ENCODE results near the gene GAB1.
A peak's percentile ranks its signal among the peaks of the same experiment; 100 is the strongest.

The GAB1 gene

DNA sequence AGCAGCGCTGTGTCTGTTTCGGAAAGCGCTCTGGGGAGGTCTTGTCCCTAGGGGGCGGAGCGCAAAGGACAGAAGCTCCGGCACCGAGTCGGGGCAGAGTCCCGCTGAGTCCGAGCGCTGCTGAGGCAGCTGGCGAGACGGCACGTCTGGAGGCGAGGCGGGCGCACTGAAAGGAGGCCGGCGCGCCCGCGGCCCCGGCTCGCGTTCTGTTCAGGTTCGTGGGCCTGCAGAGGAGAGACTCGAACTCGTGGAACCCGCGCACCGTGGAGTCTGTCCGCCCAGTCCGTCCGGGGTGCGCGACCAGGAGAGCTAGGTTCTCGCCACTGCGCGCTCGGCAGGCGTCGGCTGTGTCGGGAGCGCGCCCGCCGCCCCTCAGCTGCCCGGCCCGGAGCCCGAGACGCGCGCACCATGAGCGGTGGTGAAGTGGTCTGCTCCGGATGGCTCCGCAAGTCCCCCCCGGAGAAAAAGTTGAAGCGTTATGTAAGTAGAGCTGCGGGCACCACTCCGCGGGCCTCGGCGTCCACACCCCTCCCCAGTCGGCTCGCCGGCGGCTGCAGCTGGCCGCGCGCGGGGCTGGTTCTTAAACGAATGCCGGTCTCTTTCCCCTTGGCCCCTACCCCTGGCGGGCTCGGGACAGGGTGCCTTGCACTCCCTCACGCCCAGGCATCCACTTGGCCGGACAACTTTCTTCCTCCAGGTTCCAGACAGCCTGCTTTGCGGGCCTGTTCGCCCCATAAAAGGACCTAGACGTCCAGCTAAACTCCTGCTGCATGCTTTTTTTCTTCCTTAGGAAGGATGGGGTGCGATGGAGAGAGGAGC is at the start of gene GAB1:
TSS of gene GAB1 (plus strand) at position 96 of the 819 bp plus-strand sequence. CDS start at position 409, 313 bp downstream.
- DNase-seq = peak; percentile 84

DNA sequence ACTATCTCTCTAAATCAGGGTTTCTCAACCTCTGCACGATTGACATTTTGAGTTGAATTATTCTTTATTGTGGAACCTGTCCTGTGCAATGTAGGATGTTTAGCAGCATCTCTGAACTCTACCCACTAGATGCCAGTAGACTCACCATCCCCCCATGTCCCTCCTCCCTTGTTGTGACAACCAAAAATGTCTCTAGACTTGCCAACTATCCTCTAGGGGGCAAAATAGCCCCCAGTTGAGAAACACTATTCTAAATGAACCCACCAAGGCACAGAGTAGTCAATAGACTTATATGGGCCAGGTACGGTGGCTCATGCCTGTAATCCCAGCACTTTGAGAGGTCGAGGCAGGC is 49.1 kb upstream of the GAB1 start:
- peak; percentile 13 for DNase-seq

DNA sequence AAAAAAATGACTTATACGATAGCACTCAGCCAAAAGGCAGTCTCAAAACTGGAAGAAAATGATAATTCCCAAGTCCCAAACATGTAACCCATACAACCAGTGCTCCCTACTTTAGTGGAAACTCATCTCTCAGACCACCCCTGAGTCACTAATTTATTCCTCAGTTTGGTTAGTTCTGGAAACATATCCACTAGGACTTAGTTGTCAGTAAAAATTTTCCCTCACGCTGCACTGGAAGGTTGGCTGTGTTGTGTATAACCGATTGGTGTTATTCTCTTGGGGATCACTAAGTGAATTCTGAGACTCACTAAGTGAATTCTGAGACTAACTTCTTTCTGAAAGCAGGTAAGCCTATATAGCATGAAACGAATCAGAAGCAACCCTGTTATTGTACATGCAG is 48.5 kb upstream of the GAB1 start:
- DNase-seq = no peak

DNA sequence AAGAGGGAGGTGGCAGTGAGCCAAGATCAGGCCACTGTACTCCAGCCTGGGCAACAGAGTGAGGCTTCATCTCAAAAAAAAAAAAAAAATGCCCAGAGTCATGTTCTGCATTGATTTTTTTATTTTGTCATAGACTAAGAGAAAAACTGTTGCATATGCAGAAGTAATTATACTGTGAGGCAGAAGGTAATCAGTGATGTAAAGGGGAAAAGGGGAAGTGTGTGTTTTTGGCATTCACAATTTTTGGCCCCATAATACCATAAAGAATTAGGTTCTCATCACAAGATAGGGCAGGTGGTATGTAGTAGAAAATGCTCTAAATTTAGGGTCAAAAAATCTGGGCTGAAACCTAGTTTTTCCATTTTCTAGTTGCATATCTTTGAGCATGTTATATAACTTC is 47.3 kb upstream of the GAB1 start:
- no peak for DNase-seq

DNA sequence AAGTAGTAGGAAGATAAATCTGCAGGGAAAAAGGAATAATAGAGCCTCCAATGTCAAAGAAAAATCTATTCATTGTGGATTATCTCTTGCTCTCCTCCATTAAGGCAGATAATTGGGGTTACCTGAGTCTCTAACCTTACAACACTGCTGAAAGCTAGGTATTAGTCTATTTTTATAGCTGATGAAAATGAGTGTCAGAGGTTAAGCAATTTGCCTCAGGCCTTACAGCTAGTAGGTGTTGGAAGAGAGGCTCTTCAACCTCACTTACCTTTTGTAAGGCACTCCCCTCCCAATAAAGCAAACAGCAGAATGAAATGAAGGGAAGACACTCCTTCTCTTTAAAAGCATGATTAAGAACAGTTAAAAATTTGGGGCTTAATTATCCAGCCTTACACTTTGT is 45.4 kb upstream of the GAB1 start:
- DNase-seq = no peak

DNA sequence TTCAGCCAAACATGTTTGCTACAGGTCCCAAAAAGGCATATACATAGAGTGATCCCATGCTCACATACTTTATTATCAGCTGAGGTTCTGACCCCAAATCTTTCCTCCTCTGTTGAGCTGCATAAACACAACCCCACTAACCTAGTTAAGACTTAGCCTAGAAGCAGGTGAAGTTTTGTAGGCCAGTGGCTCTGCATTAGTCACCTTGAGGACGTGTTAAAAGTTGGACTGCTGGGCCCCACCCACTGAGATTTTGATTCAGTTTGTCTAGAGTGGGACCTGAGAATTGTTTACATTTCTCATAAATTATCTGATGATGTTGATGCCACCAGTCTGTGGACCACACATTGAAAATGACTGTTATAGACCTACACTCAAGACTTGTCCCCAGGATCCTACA is 43.8 kb upstream of the GAB1 start:
- no peak for DNase-seq

DNA sequence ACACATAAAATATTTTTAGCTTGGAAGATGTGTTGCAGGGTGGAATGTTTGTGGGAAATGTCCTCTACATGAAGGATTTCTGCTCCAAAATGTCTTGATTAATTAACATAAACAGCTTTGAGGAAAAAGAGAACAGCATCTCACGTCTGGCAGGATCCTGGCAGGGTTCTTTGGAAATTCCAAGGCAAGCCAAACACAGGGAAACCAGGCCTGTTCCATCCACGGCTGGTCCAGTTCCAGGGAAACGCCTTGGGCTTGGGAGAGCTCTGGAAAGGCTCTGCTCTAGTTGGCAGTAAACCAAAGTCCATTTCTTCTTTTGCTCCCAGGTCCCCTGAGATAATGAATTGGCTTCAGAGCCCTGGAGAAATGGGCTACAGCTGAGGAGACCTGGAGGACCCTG is 42.4 kb upstream of the GAB1 start:
- DNase-seq = no peak

DNA sequence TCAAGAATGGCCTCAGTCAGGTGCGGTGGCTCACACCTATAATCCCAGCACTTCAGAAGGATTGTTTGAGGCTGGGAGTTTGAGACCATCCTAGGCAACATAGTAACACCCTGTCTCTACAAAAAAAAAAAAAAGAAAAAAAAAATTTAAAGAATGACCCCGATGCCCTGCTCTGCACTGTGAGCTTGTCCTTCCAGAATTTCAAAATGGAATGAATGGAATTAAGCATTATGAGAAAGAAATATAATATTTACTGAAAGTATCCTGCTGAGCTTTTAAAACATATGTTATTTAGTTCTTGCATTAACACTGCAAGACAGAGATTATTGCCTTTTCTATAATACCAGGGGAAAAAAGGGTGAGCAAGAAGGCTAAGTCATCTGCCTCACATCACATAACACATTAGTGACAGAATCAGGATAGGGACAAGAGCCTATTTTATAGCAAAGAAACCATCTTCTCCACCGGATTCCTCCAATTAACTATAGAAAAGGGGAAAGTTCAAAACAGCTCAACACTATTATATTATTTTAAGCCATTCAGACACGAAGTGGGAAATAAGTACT is 41.9 kb upstream of the GAB1 start:
- no peak for DNase-seq

DNA sequence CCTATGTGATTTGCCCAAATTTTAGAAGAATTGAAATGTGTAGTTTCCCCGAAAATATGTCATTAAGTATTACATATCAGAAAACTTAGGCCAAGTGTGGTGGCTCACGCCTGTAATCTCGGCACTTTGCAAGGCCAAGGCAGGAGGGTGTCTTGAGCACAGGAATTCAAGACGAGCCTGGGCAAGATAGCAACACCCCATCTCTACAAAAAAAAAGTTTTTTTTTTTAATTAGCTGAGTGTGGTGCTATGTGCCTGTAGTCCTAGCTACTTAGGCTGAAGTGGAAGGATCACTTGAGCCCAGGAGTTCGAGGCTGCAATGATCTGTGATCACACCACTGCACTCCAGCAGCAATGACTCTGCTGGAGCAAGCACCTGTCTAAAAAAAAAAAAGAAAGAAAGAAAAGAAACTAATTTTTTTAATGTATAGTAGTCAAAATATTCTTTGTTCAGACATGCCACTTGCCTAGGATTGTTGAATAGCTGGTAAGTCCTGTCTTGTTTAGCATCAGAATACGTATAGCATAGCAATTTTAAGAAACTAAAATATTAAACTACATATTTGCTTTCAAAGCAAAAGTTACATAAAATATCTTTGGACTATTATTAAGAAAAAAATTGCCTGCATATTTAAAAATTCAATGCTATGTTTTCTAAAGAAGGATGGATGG is 40.1 kb upstream of the GAB1 start:
- DNase-seq = no peak

DNA sequence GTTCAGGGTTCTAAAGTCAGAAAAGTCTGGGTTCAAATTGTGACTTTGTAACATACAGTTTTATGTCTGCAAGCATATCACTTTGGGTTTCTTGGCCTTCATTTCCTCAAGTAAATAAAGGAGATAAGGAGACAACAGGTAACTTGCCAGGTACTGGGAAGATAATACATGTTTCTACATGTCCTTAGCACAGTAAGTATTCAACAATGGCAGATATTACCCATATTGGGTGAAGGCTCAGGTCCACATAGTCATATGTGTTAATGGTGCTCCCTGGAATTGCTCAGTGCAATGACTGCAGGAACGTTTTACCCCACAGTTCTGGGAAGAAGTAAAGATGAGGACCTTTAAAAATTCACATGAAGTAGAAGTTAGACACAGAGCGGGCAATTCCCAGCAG is 35.8 kb upstream of the GAB1 start:
- DNase-seq = no peak

DNA sequence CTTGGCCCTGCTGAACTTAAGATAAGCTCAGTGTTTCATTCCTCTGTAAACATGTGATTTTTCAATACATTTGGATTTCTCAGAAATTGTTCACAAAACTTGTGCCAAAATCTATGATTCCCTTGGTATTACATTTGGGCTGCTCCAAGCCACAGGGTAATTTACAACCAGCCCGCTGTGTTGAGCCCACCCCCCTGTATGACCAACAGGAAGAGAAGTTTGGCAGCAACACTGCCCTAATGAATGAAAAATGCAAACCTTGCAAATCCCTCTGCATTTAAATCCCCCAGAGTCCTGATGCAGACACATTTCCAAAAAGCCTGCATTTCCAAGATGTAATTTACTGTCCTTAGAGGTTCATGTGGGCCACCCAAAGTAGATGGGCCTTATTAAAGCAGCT is 34.1 kb upstream of the GAB1 start:
- no peak for DNase-seq

DNA sequence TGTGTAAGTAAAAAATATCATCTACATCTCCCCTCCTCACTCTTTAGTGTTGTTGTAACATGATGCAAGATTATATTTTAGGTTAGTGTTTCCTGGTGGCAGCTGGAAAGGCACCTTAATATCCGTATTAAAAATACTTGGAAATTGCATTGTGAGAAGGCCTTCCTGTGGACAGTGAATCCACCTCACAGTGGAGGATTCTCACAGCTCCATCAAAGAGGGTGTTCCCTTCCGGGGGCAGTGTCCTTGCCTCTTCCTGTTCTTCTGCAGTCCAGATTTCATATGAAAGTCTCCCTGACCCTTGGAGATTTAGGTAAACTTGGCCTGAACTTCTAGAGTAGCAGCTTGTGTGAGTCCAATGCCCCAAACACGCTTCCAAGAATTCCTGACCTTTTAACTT is 29.9 kb upstream of the GAB1 start:
- no peak for DNase-seq

DNA sequence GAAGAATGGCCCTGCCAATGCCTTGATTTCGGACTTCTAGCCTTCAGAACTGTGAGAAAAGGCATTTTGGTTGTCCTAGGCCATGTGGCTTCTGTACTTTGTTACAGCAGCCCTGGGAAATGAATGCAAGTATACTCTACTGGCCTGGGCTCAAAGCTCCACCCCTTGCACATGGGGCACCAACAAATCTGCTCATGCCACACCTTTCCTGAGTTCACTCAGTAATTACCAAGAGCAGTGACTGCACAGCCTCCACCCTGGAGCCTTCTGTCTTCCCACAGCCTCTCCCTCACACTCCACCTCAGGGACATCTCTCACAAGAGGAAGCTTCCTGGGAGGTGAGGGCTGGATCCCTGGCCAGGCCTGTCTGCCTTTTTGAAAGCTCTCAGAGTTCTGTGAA is 29.1 kb upstream of the GAB1 start:
- no peak for DNase-seq

DNA sequence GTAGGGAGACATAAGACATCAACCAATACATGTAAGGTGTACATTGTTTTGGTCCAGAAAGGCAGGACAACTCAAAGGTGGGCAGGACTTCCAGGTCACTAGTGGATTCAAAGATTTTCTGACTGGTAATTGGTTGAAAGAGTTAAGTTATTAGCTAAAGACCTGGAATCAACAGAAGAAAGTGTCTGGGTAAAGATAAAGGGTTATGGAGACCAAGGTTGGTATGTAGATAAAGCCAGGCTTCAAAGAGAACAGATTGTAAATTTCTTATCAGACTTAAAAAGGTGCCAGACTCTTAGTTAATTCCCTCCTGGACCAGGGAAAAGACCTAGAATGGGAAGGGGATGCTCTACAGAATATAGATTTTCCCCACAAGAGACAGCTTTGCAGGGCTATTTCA is 28.3 kb upstream of the GAB1 start:
- DNase-seq = no peak

DNA sequence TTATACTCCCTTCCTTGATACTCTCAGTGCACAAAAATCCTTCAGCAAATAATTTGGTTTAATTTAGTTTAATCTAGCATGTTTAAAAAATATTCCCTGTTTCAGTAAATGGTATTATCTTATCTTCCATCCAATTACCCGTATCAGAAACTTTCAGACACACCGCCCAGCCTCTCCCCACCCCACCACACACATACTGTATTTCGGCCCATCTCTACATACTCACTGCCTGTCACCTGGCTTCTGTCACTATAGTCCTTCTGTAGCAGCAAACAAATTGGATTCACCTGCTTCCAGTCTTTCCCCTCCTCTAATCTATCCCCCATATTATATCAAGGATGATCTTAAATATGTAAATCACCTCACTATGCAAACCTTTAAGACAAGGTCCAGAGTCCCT is 24.8 kb upstream of the GAB1 start:
- DNase-seq = no peak

DNA sequence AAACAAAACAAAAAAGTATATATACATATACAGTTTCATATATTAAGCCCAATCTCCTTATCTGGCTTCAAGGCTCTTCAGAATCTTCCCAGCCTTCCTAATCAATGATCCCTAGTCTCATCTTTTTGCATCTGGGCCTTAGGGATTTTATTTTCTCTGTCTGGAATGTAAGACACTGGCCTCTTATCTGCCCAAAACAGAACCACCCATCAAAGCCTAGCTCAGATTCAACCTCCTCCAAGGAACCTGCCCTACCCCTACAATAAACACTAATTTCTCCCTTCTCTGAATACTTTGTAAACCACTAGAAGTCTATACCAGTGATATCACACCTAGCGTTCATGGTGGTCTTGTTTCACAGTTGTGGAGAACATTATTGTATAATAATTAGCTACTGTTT is 23.2 kb upstream of the GAB1 start:
- no peak for DNase-seq

DNA sequence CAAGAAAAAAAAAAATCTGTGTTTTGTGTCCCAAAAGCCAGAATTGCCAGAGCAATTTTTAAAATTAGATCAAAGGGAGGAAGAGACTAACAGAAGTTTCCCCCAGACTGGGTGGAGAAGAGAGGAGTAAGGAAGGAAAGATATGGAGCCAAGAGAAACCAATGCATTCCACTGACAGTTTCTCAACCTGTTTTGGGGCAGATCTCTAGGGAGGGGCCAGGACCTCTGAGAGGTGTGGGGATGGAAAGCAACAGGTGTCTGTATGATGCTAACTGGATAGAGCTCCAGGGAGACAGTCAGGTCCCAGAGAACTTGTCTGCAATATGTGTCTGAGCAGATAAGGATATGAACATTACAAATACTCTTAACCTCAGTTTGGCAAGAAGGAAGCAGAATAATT is 22.7 kb upstream of the GAB1 start:
- DNase-seq = no peak

DNA sequence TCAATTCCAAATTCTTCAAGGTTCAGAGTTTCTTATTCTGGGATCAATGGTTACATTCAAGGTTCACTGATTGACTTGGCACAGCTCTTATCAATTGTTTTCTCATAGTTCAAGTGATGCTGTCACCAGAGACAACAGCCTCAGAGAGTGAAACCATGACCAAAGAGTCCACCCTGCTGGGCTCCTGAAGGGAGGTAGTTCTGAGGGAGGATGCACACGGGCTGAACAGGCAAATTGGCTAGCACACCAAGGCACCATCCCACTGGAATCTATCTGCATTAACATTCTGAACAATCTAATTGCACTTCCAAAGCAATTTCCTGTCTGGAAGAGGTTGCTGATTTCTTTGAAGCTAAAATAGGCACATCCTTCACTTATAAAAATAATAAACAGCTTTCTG is 16.6 kb upstream of the GAB1 start:
- no peak for DNase-seq

DNA sequence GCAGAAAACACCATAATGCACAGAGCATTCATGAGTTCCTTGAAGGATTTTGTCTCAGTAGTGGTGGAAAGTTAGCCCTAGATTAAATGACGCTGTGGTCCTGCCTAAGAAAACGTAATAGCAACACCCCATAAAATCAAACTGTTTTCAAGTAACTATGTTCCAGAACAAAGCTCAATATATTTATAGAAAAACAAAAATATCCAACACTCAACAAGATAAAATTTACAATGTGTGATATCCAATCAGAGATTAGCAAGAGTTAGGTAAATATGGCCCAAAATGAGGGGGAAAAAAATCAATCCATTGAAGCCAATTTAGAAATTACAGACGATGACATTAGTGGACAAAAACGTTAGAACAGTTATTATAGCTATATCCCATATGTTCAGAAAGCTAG is 9.9 kb upstream of the GAB1 start:
- DNase-seq = no peak

DNA sequence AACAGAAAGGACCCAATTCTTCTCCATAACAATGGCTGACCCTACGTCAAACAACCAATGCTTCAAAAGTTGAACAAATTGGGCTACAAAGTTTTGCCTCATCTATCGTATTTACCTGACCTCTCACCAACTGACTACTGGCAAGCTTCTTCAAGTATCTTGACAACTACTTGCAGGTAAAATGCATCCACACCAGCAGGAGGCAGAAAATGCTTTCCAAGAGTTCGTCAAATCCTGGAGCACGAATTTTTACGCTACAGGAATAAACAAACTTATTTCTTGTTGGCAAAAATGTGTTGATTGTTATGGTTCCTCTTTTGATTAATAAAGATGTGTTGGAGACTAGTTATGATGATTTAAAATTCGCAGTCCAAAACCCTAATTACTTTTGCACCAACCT is 6.7 kb upstream of the GAB1 start:
- DNase-seq = no peak

DNA sequence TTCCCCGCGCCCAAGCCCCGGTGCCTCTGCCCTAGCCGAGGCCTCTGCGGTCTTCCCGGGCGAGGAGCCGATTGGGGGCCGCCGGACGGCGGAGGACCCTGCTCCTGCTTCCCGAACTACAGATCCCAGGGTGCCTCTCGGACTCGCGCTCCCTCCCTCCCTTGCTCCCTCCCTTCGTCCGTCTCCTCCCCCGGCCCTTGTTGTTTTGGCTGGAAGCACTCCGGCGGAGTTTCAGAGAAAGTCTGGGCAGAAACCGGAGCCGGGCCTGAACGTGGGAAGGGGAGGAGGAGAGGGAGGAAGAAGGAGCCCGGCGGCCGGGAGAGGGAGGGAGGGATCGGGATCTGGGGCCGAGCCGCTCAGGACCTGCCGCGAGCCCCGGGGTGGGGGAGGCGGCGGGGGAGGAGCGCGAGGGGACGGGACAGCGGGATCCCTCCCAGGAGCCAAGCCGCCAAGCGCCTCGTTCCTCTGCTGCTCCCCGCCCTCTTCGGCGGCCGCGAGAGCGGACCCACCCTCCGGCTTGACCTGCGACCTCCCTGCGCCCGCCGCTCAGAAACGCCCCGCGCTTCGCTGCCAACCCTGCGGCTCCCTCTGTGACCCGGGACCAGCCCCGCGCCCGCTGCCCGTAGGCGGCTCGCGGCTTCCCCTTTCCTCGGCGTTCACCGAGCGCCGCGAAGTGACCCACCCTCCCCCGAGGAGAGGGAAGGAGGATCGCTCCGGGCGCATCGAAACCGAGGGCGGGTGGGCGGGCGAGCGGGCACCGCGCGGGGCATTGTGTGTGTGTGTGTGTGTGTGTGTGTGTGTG is 496 bp upstream of the GAB1 start:
- DNase-seq = peak; percentile 87

DNA sequence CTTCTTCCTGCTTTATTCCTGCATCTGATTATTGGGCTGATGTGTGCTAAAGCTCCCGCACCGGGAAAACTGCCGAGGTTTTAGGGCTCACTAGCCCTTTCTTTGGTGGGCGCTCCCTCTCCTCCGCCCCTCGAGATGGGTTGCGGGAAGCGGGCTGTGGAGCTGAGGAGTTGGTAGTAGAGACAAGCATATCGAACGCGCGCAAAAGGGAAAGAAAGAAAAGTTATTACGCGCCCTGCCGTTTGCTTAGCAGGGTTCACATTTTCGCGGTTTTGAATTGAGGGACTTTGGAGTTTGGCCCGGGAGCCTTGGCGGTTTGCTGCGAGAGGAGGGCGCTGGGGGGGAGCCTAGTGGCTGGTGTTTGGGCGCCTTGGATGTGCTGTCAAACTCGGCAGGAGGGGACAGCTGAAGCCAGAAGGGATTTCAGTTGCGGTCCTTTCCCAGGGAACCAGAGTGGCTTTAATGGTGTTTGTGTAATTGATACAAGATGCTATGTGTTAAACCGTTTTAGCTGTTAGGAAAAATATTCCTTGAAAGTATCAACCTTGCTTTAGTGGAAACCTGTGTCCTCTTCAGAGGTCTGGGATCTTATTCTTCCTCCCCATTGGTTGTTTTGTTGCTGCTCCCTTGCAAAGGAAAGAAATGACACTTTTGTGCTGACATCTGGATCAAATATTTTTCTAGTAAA is 1.1 kb downstream of the GAB1 start:
- DNase-seq = peak; percentile 64

DNA sequence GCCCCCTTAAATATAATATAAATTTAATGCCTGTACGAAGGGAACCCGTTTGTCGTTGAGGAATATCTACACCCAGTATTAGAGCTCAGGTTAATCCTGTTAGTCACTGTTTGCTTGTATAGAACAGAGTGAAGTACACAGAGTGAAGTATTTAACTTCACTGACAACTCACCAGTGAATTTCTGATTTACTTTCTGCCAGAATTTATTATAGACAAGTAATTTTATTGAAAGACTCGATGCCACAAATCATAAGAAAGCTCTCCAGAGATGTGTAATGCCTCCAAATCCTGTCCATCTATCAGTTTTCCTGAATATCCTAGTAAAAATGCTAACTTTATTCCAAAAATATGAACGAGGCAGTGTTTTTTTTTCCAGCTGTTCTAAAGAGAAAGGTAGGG is 1.6 kb downstream of the GAB1 start:
- DNase-seq = no peak
